DOHH2 (cell line): Measurements from ENCODE around the gene SLC30A1.

Experiments used
- EZH2phosphoT487 ChIP-seq: fragments of 200-600 bp; sonication (generic); IDR thresholded peaks from 2 replicates; pipeline ENCODE4 v1.6.1; 2017; ENCODE audit warnings: borderline replicate concordance, mild to moderate bottlenecking, antibody characterized with exemption, low read length, moderate library complexity, mixed read lengths
- TF ChIP-seq, protein P1 (sequence below): fragments of 200-600 bp; sonication (generic); IDR thresholded peaks from one replicate; pipeline ENCODE4 v1.5.1; 2014; ENCODE audit warnings: antibody characterized with exemption, mild to moderate bottlenecking, low read depth, low read length; ENCODE audit not compliant: poor library complexity, severe bottlenecking

- TF ChIP-seq, protein P1, sequence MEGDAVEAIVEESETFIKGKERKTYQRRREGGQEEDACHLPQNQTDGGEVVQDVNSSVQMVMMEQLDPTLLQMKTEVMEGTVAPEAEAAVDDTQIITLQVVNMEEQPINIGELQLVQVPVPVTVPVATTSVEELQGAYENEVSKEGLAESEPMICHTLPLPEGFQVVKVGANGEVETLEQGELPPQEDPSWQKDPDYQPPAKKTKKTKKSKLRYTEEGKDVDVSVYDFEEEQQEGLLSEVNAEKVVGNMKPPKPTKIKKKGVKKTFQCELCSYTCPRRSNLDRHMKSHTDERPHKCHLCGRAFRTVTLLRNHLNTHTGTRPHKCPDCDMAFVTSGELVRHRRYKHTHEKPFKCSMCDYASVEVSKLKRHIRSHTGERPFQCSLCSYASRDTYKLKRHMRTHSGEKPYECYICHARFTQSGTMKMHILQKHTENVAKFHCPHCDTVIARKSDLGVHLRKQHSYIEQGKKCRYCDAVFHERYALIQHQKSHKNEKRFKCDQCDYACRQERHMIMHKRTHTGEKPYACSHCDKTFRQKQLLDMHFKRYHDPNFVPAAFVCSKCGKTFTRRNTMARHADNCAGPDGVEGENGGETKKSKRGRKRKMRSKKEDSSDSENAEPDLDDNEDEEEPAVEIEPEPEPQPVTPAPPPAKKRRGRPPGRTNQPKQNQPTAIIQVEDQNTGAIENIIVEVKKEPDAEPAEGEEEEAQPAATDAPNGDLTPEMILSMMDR, result no peak
- no peak for TF ChIP-seq EZH2phosphoT487
These were observed 20.9 kb downstream of the SLC30A1 start for GRCh38 chr1:211557894-211558625.
